ENCODE results near the gene MILR1. TPM values are rescaled to one million over a fixed set of nuclear protein-coding genes. Genes with fewer than 3 reads are reported as not detected.
A peak's percentile ranks its signal among the peaks of the same experiment; 100 is the strongest.

The MILR1 gene
- polyA plus RNA-seq, 2 of the 4 experiments (the other 2 are of a cell fraction) = 2.3 to 12.2 TPM

DNA sequence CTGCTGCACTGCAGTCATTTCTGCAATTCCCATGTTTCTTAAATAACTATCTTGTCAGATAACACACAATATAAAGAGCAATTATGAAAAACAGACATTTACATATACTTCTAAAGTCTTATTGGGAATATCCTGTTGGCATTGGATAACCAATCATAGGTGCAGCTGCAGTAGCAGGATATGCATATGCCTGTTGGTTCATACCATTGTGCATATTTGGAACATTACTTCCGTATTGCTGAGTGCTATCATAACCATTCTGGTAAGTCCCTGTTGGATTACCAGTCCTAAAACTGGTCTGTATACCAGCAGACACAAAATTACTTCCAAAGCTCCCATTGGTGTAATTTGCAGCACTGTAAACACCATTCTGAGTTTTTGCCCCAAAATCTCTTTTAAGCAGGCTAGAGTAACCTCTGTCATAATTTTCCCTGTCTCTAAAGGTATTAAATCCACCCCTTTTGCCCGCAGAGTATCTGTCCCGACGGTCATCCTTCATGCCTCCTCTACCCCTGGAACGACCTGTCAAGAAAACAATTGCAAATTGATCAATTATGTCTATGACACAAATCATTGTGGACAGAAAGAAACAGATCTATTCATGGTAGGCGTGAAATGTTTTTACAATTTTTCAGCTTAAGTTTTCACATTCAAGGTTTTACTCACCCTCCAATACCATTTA, 51.0 kb downstream of the MILR1 start (continued):
- TF ChIP-seq, protein P1, sequence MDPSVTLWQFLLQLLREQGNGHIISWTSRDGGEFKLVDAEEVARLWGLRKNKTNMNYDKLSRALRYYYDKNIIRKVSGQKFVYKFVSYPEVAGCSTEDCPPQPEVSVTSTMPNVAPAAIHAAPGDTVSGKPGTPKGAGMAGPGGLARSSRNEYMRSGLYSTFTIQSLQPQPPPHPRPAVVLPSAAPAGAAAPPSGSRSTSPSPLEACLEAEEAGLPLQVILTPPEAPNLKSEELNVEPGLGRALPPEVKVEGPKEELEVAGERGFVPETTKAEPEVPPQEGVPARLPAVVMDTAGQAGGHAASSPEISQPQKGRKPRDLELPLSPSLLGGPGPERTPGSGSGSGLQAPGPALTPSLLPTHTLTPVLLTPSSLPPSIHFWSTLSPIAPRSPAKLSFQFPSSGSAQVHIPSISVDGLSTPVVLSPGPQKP (IDR thresholded peaks at IDR 0.05; ENCODE audit: low read depth, low read length) = no peak
- TF ChIP-seq ZSCAN20 (CRISPR knock-in tag; IDR thresholded peaks at IDR 0.05) (no peak), HOXB5 (CRISPR knock-in tag; IDR thresholded peaks at IDR 0.05) (0 out of 2 replicates have a peak, but pooled peaks have one; percentile 15), FOSB (CRISPR knock-in tag; IDR thresholded peaks at IDR 0.05) (peak; percentile 89; the same call in 1 of the 2 replicates)

DNA sequence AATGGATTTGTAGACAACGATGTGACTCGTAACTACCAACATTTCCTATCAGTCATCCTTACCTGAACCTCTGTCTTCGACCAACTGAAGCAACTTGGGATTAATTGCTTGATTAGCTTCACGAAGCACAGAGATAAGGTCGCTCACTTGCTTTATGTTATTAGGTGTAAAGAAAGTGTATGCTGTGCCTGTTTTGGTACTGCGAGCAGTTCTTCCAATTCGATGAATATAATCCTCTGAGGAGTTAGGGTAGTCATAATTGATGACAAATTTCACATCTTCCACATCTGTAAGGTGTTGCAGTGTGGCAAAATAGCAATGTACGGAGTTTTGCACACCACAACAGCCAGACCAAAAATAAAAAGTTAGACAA, 51.6 kb downstream of the MILR1 start:
- no peak for FAIRE-seq

DNA sequence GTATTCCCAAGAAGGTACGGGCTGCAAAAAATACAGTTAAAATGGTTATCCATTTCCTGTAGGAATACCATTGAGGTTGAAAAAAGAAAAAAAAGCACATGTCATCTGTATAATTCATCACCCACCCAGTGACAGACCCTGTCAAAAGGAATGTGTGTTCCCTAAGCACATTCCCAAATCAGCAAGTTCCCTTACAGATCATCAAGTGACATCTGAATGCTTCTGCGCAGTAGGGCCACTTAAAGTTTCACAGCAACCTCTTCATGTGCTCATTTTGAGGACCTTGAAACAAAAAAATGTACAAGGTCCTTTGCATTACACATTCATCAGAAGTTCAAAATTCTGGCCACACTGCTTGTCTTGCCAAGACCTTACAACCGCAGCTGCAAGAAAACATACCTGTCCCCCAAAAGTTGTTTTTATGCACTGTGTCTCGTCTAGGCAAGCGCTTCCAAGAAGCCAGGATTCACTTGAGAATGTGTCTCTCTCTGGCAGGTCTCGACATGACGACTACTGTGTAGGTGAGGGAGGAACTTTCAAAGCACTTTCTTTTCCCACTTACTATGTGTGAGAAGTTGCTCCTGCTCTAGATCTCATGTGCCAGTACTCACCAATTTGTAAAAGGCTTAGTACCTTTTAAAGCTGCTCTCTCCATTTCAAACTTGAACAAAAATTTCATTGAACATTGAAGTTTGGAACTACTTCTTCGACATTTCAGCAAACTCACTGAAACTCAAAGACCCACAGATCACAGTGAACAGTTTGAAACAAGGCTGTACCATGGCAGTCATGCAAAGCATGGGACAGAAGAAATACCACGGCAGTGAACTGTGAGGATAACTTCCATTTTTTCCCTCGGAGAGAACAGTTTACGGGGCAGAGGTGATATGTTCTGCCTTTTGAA, 52.2 kb downstream of the MILR1 start:
- H3K4me2 ChIP-seq = no peak overlapping the region
- ChIA-PET POLR2A (interaction anchor here (0.9 kb wide), 1 partner anchor 161 kb away, joined by 3 read pairs; the partner anchor contains the start of gene SMURF2), CTCF (interaction anchor here (0.6 to 12.8 kb wide), 4 partner anchors 8 to 1077 kb away, joined by 3 to 300 read pairs (median 8); no protein-coding TSS in a partner anchor)
- no peaks in the 10 kb centered on the region for H3K9me3 ChIP-seq
- no peak overlapping the region for H3K4me3 ChIP-seq
- FAIRE-seq (no peak), DNase-seq (ENCODE audit: low read depth in 1 of 2, low spot score in 1 of 2) (no peak), ATAC-seq (no peak)
- peaks cover 62% of the 10 kb centered on the region for H3K4me1 ChIP-seq
- no peak overlapping the region for H3K27ac ChIP-seq
- 93% methylated on average over 11 of the region's 11 CpGs for WGBS (ENCODE audit: missing lambda C conversion rate)
- peak; percentile 31; the same call in 1 of the 2 replicates for TF ChIP-seq TP53 (CRISPR knock-in tag; IDR thresholded peaks at IDR 0.05)
- no peak for TF ChIP-seq ESRRA (IDR thresholded peaks at IDR 0.05; ENCODE audit: borderline replicate concordance, low read length)
- TF ChIP-seq RARB (CRISPR knock-in tag; IDR thresholded peaks at IDR 0.05) = no peak
- TF ChIP-seq TFCP2L1 (CRISPR knock-in tag; IDR thresholded peaks at IDR 0.05) = peak; percentile 43; the same call in 1 of the 2 replicates
- TF ChIP-seq, protein P2, sequence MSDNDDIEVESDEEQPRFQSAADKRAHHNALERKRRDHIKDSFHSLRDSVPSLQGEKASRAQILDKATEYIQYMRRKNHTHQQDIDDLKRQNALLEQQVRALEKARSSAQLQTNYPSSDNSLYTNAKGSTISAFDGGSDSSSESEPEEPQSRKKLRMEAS (IDR thresholded peaks at IDR 0.05) = no peak

More for the DNA sequence above, 51.6 kb downstream of the MILR1 start:
- Histone ChIP-seq H3K4me1 (peaks cover 67% of the 10 kb centered on the region), H3K4me3 (no peak overlapping the region), H3K4me2 (no peak overlapping the region), H3K9me3 (no peaks in the 10 kb centered on the region), H3K27ac (no peak overlapping the region)
- POLR2A ChIA-PET = no interaction called here
- WGBS (ENCODE audit: missing lambda C conversion rate) = 89% methylated on average over 8 of the region's 8 CpGs
- ATAC-seq = no peak
- DNase-seq (ENCODE audit: low read depth in 1 of 2, low spot score in 1 of 2) = no peak
- TF ChIP-seq, protein P3, sequence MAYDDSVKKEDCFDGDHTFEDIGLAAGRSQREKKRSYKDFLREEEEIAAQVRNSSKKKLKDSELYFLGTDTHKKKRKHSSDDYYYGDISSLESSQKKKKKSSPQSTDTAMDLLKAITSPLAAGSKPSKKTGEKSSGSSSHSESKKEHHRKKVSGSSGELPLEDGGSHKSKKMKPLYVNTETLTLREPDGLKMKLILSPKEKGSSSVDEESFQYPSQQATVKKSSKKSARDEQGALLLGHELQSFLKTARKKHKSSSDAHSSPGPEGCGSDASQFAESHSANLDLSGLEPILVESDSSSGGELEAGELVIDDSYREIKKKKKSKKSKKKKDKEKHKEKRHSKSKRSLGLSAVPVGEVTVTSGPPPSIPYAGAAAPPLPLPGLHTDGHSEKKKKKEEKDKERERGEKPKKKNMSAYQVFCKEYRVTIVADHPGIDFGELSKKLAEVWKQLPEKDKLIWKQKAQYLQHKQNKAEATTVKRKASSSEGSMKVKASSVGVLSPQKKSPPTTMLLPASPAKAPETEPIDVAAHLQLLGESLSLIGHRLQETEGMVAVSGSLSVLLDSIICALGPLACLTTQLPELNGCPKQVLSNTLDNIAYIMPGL (CRISPR knock-in tag; IDR thresholded peaks at IDR 0.05; ENCODE audit: borderline replicate concordance) = no peak
- TF ChIP-seq HEYL (CRISPR knock-in tag; IDR thresholded peaks at IDR 0.05) = no peak
- TF ChIP-seq POLR2AphosphoS2 (conservative IDR thresholded peaks at IDR 0.05; ENCODE audit: low read length) = peak; percentile 95; the same call in 1 of the 2 replicates
- no peak for TF ChIP-seq ZC3H11A (IDR thresholded peaks at IDR 0.05)
- no peak for TF ChIP-seq ESRRA (IDR thresholded peaks at IDR 0.05; ENCODE audit: borderline replicate concordance, low read length)
- TF ChIP-seq ZFP36 (IDR thresholded peaks at IDR 0.05; ENCODE audit: borderline replicate concordance, partially characterized antibody) = no peak
- TF ChIP-seq HOXA7 (CRISPR knock-in tag; IDR thresholded peaks at IDR 0.05) = peak; percentile 25; the same call in 1 of the 2 replicates
- TF ChIP-seq CBX8 (IDR thresholded peaks at IDR 0.05) = no peak
- TF ChIP-seq, protein P4, sequence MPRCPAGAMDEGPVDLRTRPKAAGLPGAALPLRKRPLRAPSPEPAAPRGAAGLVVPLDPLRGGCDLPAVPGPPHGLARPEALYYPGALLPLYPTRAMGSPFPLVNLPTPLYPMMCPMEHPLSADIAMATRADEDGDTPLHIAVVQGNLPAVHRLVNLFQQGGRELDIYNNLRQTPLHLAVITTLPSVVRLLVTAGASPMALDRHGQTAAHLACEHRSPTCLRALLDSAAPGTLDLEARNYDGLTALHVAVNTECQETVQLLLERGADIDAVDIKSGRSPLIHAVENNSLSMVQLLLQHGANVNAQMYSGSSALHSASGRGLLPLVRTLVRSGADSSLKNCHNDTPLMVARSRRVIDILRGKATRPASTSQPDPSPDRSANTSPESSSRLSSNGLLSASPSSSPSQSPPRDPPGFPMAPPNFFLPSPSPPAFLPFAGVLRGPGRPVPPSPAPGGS (IDR thresholded peaks at IDR 0.05) = no peak
- TF ChIP-seq BHLHE40 (IDR thresholded peaks at IDR 0.05; ENCODE audit: low read depth, low read length) = no peak
- TF ChIP-seq SMC3 (IDR thresholded peaks at IDR 0.05) = no peak
- TF ChIP-seq, protein P5, sequence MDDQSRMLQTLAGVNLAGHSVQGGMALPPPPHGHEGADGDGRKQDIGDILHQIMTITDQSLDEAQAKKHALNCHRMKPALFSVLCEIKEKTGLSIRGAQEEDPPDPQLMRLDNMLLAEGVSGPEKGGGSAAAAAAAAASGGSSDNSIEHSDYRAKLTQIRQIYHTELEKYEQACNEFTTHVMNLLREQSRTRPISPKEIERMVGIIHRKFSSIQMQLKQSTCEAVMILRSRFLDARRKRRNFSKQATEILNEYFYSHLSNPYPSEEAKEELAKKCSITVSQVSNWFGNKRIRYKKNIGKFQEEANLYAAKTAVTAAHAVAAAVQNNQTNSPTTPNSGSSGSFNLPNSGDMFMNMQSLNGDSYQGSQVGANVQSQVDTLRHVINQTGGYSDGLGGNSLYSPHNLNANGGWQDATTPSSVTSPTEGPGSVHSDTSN (IDR thresholded peaks at IDR 0.05) = no peak
- no peak for TF ChIP-seq EHF (CRISPR knock-in tag; IDR thresholded peaks at IDR 0.05)
- no peak for TF ChIP-seq TFCP2L1 (CRISPR knock-in tag; IDR thresholded peaks at IDR 0.05)
- no peak for TF ChIP-seq FOXS1 (CRISPR knock-in tag; IDR thresholded peaks at IDR 0.05)
- no peak for TF ChIP-seq PHF8 (IDR thresholded peaks at IDR 0.05; ENCODE audit: borderline replicate concordance, low read depth)
- TF ChIP-seq ZSCAN20 (CRISPR knock-in tag; IDR thresholded peaks at IDR 0.05) = no peak
- no peak for TF ChIP-seq HOXB13 (CRISPR knock-in tag; IDR thresholded peaks at IDR 0.05; ENCODE audit: low read depth)
- TF ChIP-seq JUN (IDR thresholded peaks at IDR 0.05) = peak in 1 of 2 experiments; percentile 1; a peak in 1 of 5 replicates
- CTCF ChIA-PET = interaction anchor here (12.8 kb wide), 1 partner anchor 77 kb away, joined by 300 read pairs; no protein-coding TSS in a partner anchor

Measured in A549 (cell line).